H9 (cell line): ENCODE data around the gene CCDC92. TPM values are rescaled to one million over a fixed set of nuclear protein-coding genes. Genes with fewer than 3 reads are reported as not detected.

ENCODE experiments used
- DNase-seq: peaks from one replicate; pipeline ENCODE4 v3.0.0-alpha.2; 2017
- H2AFZ ChIP-seq: one replicate; pipeline ENCODE4 v1.6.1; 2013; ENCODE audit warnings: mild to moderate bottlenecking, low read length, control low read depth, moderate library complexity
- H2AK5ac ChIP-seq: 2 replicates; pipeline ENCODE4 v1.6.1; 2013; ENCODE audit warnings: low read length, control low read depth, mixed read lengths; ENCODE audit not compliant: insufficient read length
- H2BK120ac ChIP-seq: one replicate; pipeline ENCODE4 v1.6.1; 2013; ENCODE audit warnings: low read depth, mild to moderate bottlenecking, low read length, control low read depth, inconsistent platforms; ENCODE audit not compliant: poor library complexity, severe bottlenecking
- H2BK12ac ChIP-seq: 2 replicates; pipeline ENCODE4 v1.6.1; 2013; ENCODE audit warnings: low read length, control low read depth, mixed read lengths, low read depth; ENCODE audit not compliant: insufficient read length
- H2BK15ac ChIP-seq: 2 replicates; pipeline ENCODE4 v1.6.1; 2013; ENCODE audit warnings: low read depth, low read length, control low read depth
- H2BK20ac ChIP-seq: one replicate; pipeline ENCODE4 v1.6.1; 2013; ENCODE audit warnings: low read depth, mild to moderate bottlenecking, low read length, control low read depth, inconsistent platforms; ENCODE audit not compliant: poor library complexity, severe bottlenecking
- H2BK5ac ChIP-seq: 2 replicates; pipeline ENCODE4 v1.6.1; 2013; ENCODE audit warnings: low read length, control low read depth, mixed read lengths; ENCODE audit not compliant: insufficient read length
- H3K14ac ChIP-seq: 2 replicates; pipeline ENCODE4 v1.6.1; 2013; ENCODE audit warnings: low read length, control low read depth; ENCODE audit not compliant: insufficient read depth
- H3K18ac ChIP-seq: 2 replicates; pipeline ENCODE4 v1.6.1; 2013; ENCODE audit warnings: low read depth, mild to moderate bottlenecking, mixed read lengths, low read length, control low read depth; ENCODE audit not compliant: insufficient read length
- H3K23ac ChIP-seq: 2 replicates; pipeline ENCODE4 v1.6.1; 2013; ENCODE audit warnings: low read length, control low read depth, mixed read lengths, low read depth; ENCODE audit not compliant: insufficient read length
- H3K23me2 ChIP-seq: 2 replicates; pipeline ENCODE4 v1.6.1; 2013; ENCODE audit warnings: low read depth, mild to moderate bottlenecking, mixed read lengths, low read length, control low read depth; ENCODE audit not compliant: insufficient read length, poor library complexity, severe bottlenecking
- H3K27ac ChIP-seq: 2 replicates; pipeline ENCODE4 v1.5.1; 2013; ENCODE audit warnings: low read length, control low read depth, mixed read lengths, low read depth; ENCODE audit not compliant: insufficient read length
- H3K27me3 ChIP-seq: 2 replicates; pipeline ENCODE4 v1.6.1; 2013; ENCODE audit warnings: low read length, control low read depth, inconsistent platforms; ENCODE audit not compliant: insufficient read depth
- H3K4ac ChIP-seq: 2 replicates; pipeline ENCODE4 v1.6.1; 2013; ENCODE audit warnings: low read depth, mild to moderate bottlenecking, control low read depth, inconsistent platforms, low read length, moderate library complexity
- H3K4me1 ChIP-seq: 2 replicates; pipeline ENCODE4 v1.6.1; 2013; ENCODE audit warnings: low read length, control low read depth, inconsistent platforms; ENCODE audit not compliant: insufficient read depth
- H3K4me2 ChIP-seq: 2 replicates; pipeline ENCODE4 v1.6.1; 2013; ENCODE audit warnings: low read length, control low read depth, mixed read lengths; ENCODE audit not compliant: insufficient read length, insufficient read depth
- H3K56ac ChIP-seq: 2 replicates; pipeline ENCODE4 v1.6.1; 2013; ENCODE audit warnings: low read depth, mild to moderate bottlenecking, mixed read lengths, low read length, control low read depth; ENCODE audit not compliant: insufficient read length
- H3K79me1 ChIP-seq: 2 replicates; pipeline ENCODE4 v1.6.1; 2013; ENCODE audit warnings: low read depth, mild to moderate bottlenecking, moderate library complexity, low read length, control low read depth, inconsistent platforms; ENCODE audit not compliant: insufficient read depth, poor library complexity, severe bottlenecking
- H3K79me2 ChIP-seq: 2 replicates; pipeline ENCODE4 v1.6.1; 2013; ENCODE audit warnings: low read length, control low read depth, inconsistent platforms; ENCODE audit not compliant: insufficient read depth
- H3K9ac ChIP-seq: 2 replicates; pipeline ENCODE4 v1.6.1; 2013; ENCODE audit warnings: low read length, control low read depth, mixed read lengths; ENCODE audit not compliant: insufficient read length; ENCODE audit errors: extremely low read depth
- H3K9me3 ChIP-seq: one replicate; pipeline ENCODE4 v1.6.1; 2013; ENCODE audit warnings: low read depth, low read length, inconsistent platforms; ENCODE audit not compliant: control insufficient read depth
- H3T11ph ChIP-seq: one replicate; pipeline ENCODE4 v1.6.1; 2013; ENCODE audit warnings: mild to moderate bottlenecking, low read length, control low read depth, inconsistent platforms
- H4K20me1 ChIP-seq: one replicate; pipeline ENCODE4 v1.6.1; 2013; ENCODE audit not compliant: control insufficient read depth, insufficient read length, insufficient read depth
- H4K5ac ChIP-seq: 2 replicates; pipeline ENCODE4 v1.6.1; 2013; ENCODE audit warnings: low read depth, mild to moderate bottlenecking, mixed read lengths, low read length, control low read depth; ENCODE audit not compliant: insufficient read length
- H4K8ac ChIP-seq: replicated peaks from 2 replicates; pipeline ENCODE4 v1.6.1; 2013; ENCODE audit warnings: low read length, control low read depth, mixed read lengths, low read depth; ENCODE audit not compliant: insufficient read length
- H4K91ac ChIP-seq: 2 replicates; pipeline ENCODE4 v1.6.1; 2013; ENCODE audit warnings: low read depth, mild to moderate bottlenecking, moderate library complexity, mixed read lengths, low read length, control low read depth; ENCODE audit not compliant: insufficient read length
- H3K27ac Mint-ChIP-seq, 3 experiments: 2 replicates in 2 of 3; 3 replicates in 1 of 3; pipeline ENCODE4 v1.8.0; 2020 to 2021; ENCODE audit warnings: mixed read lengths in 3 of 3, mild to moderate bottlenecking in 1 of 3, moderate library complexity in 1 of 3
- H3K27me3 Mint-ChIP-seq: 2 replicates; pipeline ENCODE4 v1.8.0; 2021; ENCODE audit warnings: low read depth, mild to moderate bottlenecking, moderate library complexity, mixed read lengths
- H3K36me3 Mint-ChIP-seq, 3 experiments: 2 replicates in 2 of 3; 3 replicates in 1 of 3; pipeline ENCODE4 v1.8.0; 2020 to 2021; ENCODE audit warnings: low read depth in 3 of 3, mixed read lengths in 3 of 3; ENCODE audit not compliant: insufficient read depth in 1 of 3
- H3K4me1 Mint-ChIP-seq, 2 experiments: 2 replicates each; pipeline ENCODE4 v1.8.0; 2020; ENCODE audit warnings: mixed read lengths in 2 of 2
- H3K4me3 Mint-ChIP-seq, 2 experiments: 2 replicates in 1 of 2; 3 replicates in 1 of 2; pipeline ENCODE4 v1.8.0; 2020 to 2021; ENCODE audit warnings: mild to moderate bottlenecking in 2 of 2, mixed read lengths in 2 of 2, moderate library complexity in 1 of 2
- H3K9me3 Mint-ChIP-seq, 2 experiments: 2 replicates in 1 of 2; 3 replicates in 1 of 2; pipeline ENCODE4 v1.8.0; 2020; ENCODE audit warnings: mild to moderate bottlenecking in 2 of 2, mixed read lengths in 2 of 2, moderate library complexity in 1 of 2
- CTCF ChIP-seq: fragments of 200-600 bp; sonication (generic); conservative IDR thresholded peaks from 3 replicates; pipeline ENCODE4 v1.8.0; 2021; ENCODE audit warnings: antibody characterized with exemption, mild to moderate bottlenecking
- WGBS: extraction: QIAGEN DNeasy Blood & Tissue Kit; methylation state at CpG from one replicate; pipeline ENCODE4 v1.1.7; 2013; ENCODE audit warnings: missing lambda C conversion rate, low lambda C conversion rate, mixed read lengths; ENCODE audit not compliant: insufficient read length; ENCODE audit errors: extremely low coverage; 5-methylcytosine and 5-hydroxymethylcytosine counted together
- total RNA-seq: library from RNA; stranded (reverse); gene quantifications from 2 replicates; pipeline ENCODE4 v1.2.1, GENCODE V29; 2021

Gene CCDC92
- total RNA-seq, 1 experiment from 2014 or later, result 1.3 TPM

GRCh38 chr12:123923038-123923437 is 49.6 kb downstream of the CCDC92 start:
- Histone ChIP-seq H4K8ac (no peak overlapping the region), H2BK12ac (no peak overlapping the region), H2BK15ac (no peak overlapping the region), H2AK5ac (no peak overlapping the region), H3K79me1 (no peaks in the 10 kb centered on the region), H3K4me1 (no peaks in the 10 kb centered on the region), H2BK120ac (no peak overlapping the region), H3K18ac (no peak overlapping the region), H4K20me1 (no peaks in the 10 kb centered on the region), H3T11ph (no peak overlapping the region), H3K27ac (no peak overlapping the region), H3K4ac (no peak overlapping the region), H3K14ac (no peak overlapping the region), H2BK5ac (no peak overlapping the region), H3K56ac (no peak overlapping the region), H2AFZ (no peak overlapping the region), H3K79me2 (no peaks in the 10 kb centered on the region), H2BK20ac (no peak overlapping the region), H3K23me2 (no peaks in the 10 kb centered on the region), H4K5ac (no peak overlapping the region), H3K9ac (no peak overlapping the region), H3K27me3 (no peaks in the 10 kb centered on the region; the same call in 1 of the 2 replicates), H4K91ac (no peak overlapping the region), H3K23ac (no peak overlapping the region), H3K4me2 (no peak overlapping the region), H3K9me3 (no peaks in the 10 kb centered on the region)
- DNase-seq, result no peak
- Mint-ChIP-seq H3K4me1 (no peaks in the 10 kb centered on the region), H3K9me3 (no peaks in the 10 kb centered on the region), H3K27ac (no peak overlapping the region), H3K36me3 (no peaks in the 10 kb centered on the region), H3K4me3 (no peak overlapping the region), H3K27me3 (peaks cover 88% of the 10 kb centered on the region)
- WGBS, result no CpG with 5 or more reads among the region's 2 CpGs
- no peak for TF ChIP-seq CTCF
